ENCODE results near the gene PCGF3.
A peak's percentile ranks its signal among the peaks of the same experiment; 100 is the strongest.

PCGF3 gene, protein sequence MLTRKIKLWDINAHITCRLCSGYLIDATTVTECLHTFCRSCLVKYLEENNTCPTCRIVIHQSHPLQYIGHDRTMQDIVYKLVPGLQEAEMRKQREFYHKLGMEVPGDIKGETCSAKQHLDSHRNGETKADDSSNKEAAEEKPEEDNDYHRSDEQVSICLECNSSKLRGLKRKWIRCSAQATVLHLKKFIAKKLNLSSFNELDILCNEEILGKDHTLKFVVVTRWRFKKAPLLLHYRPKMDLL

DNA sequence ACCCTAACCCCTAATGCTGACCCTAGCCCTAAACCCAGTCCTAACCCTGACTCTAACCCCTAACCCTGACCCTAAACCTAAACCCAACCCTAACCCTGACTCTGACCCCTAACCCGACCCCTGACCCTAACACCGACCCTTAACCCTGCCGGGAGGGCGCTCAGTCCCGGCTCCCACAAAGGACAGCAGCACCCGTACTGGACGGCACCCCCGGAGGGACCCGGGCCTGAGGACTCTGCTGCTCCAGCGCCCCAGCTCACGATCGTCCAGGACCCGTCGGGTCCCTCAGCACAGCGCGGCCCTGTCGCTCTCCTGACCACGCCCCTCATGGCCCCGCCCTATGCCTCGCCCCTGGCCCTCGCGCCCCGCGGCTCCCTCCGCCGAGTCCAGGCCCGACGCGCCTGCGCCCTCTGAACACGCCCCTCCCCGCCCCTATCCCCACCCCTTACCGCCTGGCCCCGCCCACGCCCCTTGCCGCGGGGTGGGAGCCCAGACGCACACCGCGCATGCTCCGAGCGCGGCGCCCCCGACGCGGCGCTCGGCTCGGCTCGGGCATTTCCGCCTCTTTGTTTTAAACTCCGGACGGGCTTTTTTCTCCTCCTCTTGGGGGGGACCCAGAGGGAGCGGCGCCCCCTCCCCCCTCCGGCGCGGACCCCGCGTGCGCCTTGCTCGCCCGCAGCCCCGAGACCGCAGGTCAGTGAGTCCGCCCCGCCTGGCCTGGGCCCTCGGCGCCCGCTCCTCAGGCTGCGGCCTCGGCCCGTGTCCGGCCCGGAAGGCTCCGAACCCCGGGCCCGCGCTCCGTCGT is at the start of gene PCGF3:
PCGF3 (plus strand) TSS at position 555 of the 805 bp plus-strand sequence. CDS start 27,849 bp downstream, outside the sequence.
- DNase-seq (ENCODE audit: low read depth in 4 of 4, low spot score in 1 of 4), result peak; percentile 95 to 98 (median 96)

- no peak for DNase-seq (ENCODE audit: low read depth in 4 of 4, low spot score in 1 of 4)
Observed at GRCh38 chr4:656436-657337, 48.9 kb upstream of the PCGF3 start.

DNA sequence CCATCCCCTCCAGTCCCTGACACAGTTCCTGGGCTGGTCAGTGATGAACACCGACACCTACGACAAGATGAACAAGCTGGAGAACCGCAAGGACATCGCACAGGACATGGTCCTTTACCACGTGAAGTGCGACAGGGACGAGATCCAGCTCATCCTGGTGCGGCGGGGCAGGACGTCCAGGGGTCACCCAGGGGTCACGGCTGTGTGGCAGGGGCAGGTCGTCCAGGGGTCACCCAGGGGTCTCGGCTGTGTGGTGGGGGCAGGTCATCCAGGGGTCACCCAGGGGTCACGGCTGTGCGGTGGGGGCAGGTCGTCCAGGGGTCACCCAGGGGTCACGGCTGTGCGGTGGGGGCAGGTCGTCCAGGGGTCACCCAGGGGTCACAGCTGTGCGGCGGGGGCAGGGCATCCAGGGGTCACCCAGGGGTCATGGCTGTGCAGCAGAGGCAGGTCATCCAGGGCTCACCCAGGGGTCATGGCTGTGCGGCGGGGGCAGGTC is 48.2 kb upstream of the PCGF3 start:
- DNase-seq (ENCODE audit: low read depth in 4 of 4, low spot score in 1 of 4), result no peak

GRCh38 chr4:657834-658667 is 47.6 kb upstream of the PCGF3 start:
- DNase-seq (ENCODE audit: low read depth in 4 of 4, low spot score in 1 of 4), result no peak

DNA sequence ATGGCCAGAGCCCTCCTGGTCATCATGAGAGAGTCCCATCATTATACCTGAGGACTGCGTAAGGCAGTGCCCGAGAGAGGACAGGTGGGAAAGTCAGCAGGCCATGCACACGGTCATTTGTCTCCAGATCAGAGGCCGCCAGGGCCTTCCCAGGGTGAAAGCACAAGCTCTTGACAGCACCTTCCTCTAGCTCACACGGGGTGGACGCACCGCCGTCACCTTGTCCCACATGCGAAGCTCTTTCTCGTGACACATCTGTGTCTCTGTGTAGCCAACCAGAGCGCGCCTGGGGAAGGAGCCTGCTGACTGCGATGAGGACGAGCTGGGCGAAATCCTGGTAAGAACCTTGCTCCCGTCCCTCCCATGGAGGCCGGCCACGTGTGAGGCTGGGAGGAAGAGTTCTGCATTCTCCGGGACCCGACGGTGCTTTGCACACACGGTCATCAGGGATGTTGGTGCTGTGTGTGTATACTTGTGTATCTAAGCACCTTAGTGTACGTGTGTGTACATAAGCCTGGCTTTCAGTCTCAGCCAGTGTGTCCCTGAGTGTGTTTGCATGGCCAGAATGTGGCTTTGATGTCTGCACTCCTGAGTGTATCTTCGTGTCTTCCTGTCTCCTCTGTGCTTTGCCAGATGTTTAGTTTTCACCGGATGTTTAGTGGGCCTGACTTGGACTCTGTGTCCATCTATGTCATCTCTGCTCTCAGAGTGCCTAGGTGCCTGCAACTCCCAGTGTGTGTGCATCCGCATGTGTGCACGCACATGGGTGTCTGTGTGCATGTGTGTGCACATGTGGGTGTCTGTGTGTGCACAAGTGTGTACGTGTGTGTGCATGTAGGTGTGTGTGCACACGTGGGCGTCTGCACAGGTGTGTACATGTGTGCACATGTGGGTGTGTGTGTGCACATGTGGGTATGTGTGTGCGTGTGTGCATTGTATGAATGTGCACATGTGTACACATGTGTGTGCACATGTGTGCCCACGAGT is 46.7 kb upstream of the PCGF3 start:
- no peak for DNase-seq (ENCODE audit: low read depth in 4 of 4, low spot score in 1 of 4)

- no peak for DNase-seq (ENCODE audit: low read depth in 4 of 4, low spot score in 1 of 4)
Observed at GRCh38 chr4:659851-660250, 45.8 kb upstream of the PCGF3 start.

DNA sequence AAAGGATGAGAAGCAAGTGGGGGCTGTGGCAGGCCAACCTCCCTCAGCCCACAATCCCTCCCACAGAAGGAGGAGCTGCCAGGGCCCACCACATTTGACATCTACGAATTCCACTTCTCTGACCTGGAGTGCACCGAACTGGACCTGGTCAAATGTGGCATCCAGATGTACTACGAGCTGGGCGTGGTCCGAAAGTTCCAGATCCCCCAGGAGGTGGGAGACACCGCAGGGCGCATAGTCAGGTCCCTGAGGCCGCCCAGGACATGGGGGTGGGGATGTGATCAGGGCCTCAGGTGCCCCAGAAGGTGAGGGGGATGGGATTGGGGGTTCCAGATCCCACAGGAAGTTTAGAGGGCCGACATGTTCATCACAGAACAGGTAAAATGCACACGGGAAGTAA is 45.2 kb upstream of the PCGF3 start:
- no peak for DNase-seq (ENCODE audit: low read depth in 4 of 4, low spot score in 1 of 4)

GRCh38 chr4:661231-661630 is 44.4 kb upstream of the PCGF3 start:
- DNase-seq (ENCODE audit: low read depth in 4 of 4, low spot score in 1 of 4), result no peak

DNA sequence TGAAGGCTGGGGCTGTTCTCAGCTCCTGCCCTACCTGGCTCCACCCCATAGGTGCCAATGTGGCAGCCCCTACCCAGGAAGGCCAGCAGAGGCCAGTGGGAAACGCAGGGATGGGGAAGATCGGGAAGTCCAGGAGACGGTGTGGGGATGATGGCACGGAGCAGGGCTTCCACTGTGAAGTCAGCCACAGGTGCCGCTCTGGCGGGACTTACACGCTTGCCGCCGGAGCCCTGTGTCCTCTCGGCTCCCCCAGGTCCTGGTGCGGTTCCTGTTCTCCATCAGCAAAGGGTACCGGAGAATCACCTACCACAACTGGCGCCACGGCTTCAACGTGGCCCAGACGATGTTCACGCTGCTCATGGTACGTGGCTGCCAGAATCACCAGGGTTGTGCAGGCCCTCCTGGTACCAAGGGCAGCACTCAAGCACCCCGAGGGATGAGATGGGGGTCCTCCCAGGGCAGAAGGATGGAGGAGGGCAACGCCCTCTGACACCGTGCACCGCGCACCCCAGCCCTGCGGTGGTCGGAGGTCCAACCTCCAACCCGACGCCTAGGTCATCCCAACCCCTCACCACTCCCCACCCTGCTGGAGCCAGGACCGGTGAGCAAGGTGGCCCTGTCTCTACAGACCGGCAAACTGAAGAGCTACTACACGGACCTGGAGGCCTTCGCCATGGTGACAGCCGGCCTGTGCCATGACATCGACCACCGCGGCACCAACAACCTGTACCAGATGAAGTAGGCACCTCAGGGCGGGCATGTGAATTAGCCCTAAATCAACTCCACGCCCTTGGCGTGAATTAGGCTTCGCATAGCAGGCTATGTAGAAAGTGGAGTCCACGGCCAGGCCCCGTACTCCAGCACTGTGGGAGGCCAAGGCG is 43.5 kb upstream of the PCGF3 start:
- DNase-seq (ENCODE audit: low read depth in 4 of 4, low spot score in 1 of 4), result no peak

GRCh38 chr4:663046-663437 is 42.6 kb upstream of the PCGF3 start:
- DNase-seq (ENCODE audit: low read depth in 4 of 4, low spot score in 1 of 4), result no peak

- DNase-seq (ENCODE audit: low read depth in 4 of 4, low spot score in 1 of 4), result peak; percentile 38 to 75 (median 60)
Observed at GRCh38 chr4:663438-664428, 41.9 kb upstream of the PCGF3 start.

DNA sequence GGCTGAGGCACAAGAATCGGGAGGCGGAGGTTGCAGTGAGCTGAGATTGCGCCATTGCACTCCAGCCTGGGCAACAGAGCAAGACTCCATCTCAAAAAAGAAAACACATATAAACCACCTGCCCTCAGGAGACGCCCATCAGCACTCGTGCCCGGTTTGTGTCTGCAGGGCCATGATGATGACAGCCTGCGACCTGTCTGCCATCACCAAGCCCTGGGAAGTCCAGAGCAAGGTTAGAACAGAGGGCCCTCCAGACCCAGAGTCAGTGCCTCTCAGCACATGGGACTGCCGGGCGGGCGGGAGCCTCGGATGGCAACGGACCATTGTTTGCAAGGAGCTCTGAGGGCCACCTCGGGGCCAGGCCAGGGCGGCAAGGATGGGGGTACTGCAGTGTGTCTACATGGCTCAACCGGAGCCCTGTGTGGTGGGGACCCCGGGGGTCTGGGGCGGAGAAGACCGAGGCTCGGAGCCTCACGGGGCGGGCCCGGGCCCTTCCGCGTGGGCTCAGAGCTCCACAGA is 40.9 kb upstream of the PCGF3 start:
- no peak for DNase-seq (ENCODE audit: low read depth in 4 of 4, low spot score in 1 of 4)

- no peak for DNase-seq (ENCODE audit: low read depth in 4 of 4, low spot score in 1 of 4)
Observed at GRCh38 chr4:665381-665750, 40.3 kb upstream of the PCGF3 start.

- no peak for DNase-seq (ENCODE audit: low read depth in 4 of 4, low spot score in 1 of 4)
Observed at GRCh38 chr4:665751-666435, 39.7 kb upstream of the PCGF3 start.

- DNase-seq (ENCODE audit: low read depth in 4 of 4, low spot score in 1 of 4), result no peak
Observed at GRCh38 chr4:666436-666810, 39.2 kb upstream of the PCGF3 start.

DNA sequence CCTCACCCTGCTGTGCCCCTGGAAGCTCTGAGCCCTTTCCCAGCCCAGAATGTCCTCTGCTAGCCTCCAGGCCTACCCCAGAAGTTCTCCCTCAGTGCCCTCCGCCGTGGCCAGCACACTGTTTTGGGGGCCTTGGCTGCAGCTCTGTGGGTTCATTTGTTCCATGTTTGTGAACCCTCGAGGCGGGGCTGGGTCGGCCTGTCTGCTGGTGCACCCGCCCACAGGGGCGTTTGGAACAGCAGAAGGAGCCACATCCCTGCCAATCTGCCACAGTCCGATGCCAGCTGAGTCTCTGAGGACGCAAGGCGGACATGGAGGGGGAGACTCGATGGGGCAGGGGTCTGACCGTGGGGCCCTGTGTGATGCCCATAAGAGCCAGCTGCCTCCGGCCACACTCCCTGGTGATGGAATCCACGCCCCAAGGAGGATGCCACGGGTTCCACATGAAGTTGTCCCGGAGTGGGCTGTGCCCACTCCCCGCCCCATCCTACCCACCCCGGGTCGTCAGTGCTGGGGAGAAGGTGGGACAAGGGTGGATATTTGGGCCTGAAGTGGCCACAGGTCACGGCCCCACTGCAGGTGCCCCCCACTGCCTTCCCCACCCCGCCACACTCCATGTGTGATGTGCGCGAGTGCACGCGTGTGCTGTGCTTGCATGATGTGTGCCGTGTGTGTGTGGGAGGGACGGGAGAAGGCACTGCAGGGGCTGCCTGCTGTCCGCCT is 38.6 kb upstream of the PCGF3 start:
- DNase-seq (ENCODE audit: low read depth in 4 of 4, low spot score in 1 of 4), result no peak

Measured in stimulated activated CD4-positive, alpha-beta T cell treated with anti-CD3 and anti-CD28 coated beads, Interleukin-1b, Interleukin-23, amount 100 ng/mL, for 24 hours (primary cell).